Kidney (tissue), 14 donors: ENCODE measurements around the gene PEAK3. TPM values are rescaled to one million over a fixed set of nuclear protein-coding genes. Genes with fewer than 3 reads are reported as not detected.
A peak's percentile ranks its signal among the peaks of the same experiment; 100 is the strongest.

ENCODE experiments used
- DNase-seq, 5 donors: peaks; one replicate each; pipeline ENCODE4 v3.0.0-alpha.2; 2013 to 2020
- FAIRE-seq: peaks from 2 replicates; lab custom pipeline; 2012; peaks lifted over from hg19 to GRCh38; lab: Jason Lieb, UNC
- H3K27ac ChIP-seq, 2 donors: one replicate each; pipeline ENCODE4 v1.7.0; 2013; ENCODE audit warnings: low read depth in 2 of 2, low read length in 2 of 2, inconsistent platforms in 1 of 2
- H3K27me3 ChIP-seq: one replicate; pipeline ENCODE4 v1.7.1; 2013; ENCODE audit warnings: low read length, inconsistent platforms; ENCODE audit not compliant: control insufficient read depth, insufficient read depth
- H3K36me3 ChIP-seq, 3 donors: one replicate each; pipeline versions ENCODE4 v1.7.0 to v1.7.1; 2013; ENCODE audit warnings: low read length in 3 of 3, control low read depth in 1 of 3, inconsistent platforms in 1 of 3; ENCODE audit not compliant: insufficient read depth in 3 of 3, control insufficient read depth in 2 of 3
- H3K4me1 ChIP-seq, 3 donors: one replicate each; pipeline versions ENCODE4 v1.7.0 to v1.7.1; 2013; ENCODE audit warnings: low read length in 3 of 3, inconsistent platforms in 1 of 3, low read depth in 1 of 3; ENCODE audit not compliant: control insufficient read depth in 2 of 3, insufficient read depth in 2 of 3
- H3K4me3 ChIP-seq, 3 donors: one replicate each; pipeline versions ENCODE4 v1.7.0 to v1.8.1; 2013; ENCODE audit warnings: low read length in 3 of 3, control low read depth in 1 of 3, inconsistent platforms in 1 of 3
- H3K9ac ChIP-seq, 3 donors: one replicate each; pipeline versions ENCODE4 v1.7.0 to v1.7.1; 2013; ENCODE audit warnings: low read length in 3 of 3, control low read depth in 1 of 3, inconsistent platforms in 1 of 3
- H3K9me3 ChIP-seq, 3 donors: one replicate each; pipeline versions ENCODE4 v1.7.0 to v1.7.1; 2013; ENCODE audit warnings: low read length in 3 of 3, control low read depth in 1 of 3, inconsistent platforms in 1 of 3; ENCODE audit not compliant: control insufficient read depth in 2 of 3, insufficient read depth in 1 of 3
- intact Hi-C: fragments of 100-400 bp; cut with DNase I; formaldehyde crosslinking; loops from one replicate; pipeline ENCODE4 v1.11.1; 2022
- polyA plus RNA-seq: library from polyadenylated mRNA; stranded (reverse); fragments of 350-450 nt; fragmentation: Illumina TruSeq; extraction: RNeasy Lipid Tissue Mini Kit (QIAGEN cat#74804); gene quantifications from one replicate; pipeline ENCODE4 v1.2.3, GENCODE V29; 2014; ENCODE audit warnings: low read depth, low replicate concordance; ENCODE audit not compliant: insufficient read depth
- total RNA-seq: library from RNA; stranded (reverse); fragmentation: NEBNext Ultra II Directional; extraction: Animal tissue kit (Norgen Biotek cat#: 25700); gene quantifications from one replicate; pipeline ENCODE4 v1.2.1, GENCODE V29; 2021
- TF ChIP-seq, protein P1 (sequence below): IDR thresholded peaks from 3 replicates; pipeline ENCODE4 v1.5.1; 2012; ENCODE audit warnings: mild to moderate bottlenecking, moderate library complexity, borderline replicate concordance; ENCODE audit not compliant: insufficient read depth; ENCODE audit errors: extremely low read depth
- donor health status: control.
- donor health status: control.
- donor health status: control.
- donor health status: control.
- donor health status: control.
- donor health status: DM: yes; HTN: yes; CAD: no.
- donor health status: Normal renal cell carcinoma (clear cell type).

The PEAK3 gene
- total and polyA plus RNA-seq, 2 donors from 2014 or later, result 2.1 TPM; not detected in 1

DNA sequence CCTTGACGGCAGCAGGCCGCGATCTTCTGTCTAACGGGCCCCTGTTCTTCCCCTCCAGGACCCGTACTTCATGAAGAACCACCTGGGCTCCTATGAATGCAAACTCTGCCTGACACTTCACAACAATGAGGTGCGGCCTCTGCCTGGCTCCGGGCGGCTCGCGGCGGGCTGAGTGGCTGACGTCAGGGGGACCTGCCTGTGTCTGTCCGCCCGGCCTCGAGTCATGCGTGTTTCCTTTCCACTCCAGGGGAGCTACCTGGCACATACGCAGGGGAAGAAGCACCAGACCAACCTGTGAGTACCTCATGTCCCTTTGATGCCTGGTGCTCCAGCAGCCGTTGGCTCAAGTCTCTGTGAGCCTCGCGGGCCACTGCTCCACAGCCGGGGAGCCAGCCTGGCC is 37.5 kb downstream of the PEAK3 start:
- TF ChIP-seq, protein P1, sequence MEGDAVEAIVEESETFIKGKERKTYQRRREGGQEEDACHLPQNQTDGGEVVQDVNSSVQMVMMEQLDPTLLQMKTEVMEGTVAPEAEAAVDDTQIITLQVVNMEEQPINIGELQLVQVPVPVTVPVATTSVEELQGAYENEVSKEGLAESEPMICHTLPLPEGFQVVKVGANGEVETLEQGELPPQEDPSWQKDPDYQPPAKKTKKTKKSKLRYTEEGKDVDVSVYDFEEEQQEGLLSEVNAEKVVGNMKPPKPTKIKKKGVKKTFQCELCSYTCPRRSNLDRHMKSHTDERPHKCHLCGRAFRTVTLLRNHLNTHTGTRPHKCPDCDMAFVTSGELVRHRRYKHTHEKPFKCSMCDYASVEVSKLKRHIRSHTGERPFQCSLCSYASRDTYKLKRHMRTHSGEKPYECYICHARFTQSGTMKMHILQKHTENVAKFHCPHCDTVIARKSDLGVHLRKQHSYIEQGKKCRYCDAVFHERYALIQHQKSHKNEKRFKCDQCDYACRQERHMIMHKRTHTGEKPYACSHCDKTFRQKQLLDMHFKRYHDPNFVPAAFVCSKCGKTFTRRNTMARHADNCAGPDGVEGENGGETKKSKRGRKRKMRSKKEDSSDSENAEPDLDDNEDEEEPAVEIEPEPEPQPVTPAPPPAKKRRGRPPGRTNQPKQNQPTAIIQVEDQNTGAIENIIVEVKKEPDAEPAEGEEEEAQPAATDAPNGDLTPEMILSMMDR, result no peak
- Histone ChIP-seq H3K4me3 (no peak overlapping the region), H3K4me1 (peaks cover 0 to 28% (median 26%) of the 10 kb centered on the region in 3 donors), H3K36me3 (peaks cover 0 to 40% (median 10%) of the 10 kb centered on the region in 3 donors), H3K9me3 (no peaks in the 10 kb centered on the region), H3K27ac (no peak overlapping the region), H3K9ac (peak overlapping the region in 1 of 3 donors; percentile 26), H3K27me3 (no peaks in the 10 kb centered on the region)
- intact Hi-C loops, result no loop called here
- no peak for FAIRE-seq
- peak in 1 of 5 donors; percentile 54 for DNase-seq

DNA sequence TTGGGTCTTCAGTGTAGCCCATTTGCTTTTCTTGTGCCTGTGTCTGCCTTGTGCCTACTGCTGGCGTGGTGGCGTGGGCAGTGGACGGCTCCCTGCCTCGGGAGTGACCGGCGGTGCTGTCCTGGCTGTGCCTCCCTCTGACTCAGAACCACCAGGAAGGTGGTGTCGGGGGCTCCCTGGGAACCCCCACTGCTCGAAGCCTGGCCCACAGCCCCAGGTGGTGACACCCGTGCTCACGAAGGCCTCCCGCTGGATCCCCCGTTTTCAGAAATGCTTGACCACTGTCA is 37.9 kb downstream of the PEAK3 start:
- H3K9ac ChIP-seq, result peak overlapping the region in 1 of 3 donors; percentile 26
- TF ChIP-seq, protein P1, result no peak
- H3K36me3 ChIP-seq, result peaks cover 0 to 40% (median 10%) of the 10 kb centered on the region in 3 donors
- H3K4me3 ChIP-seq, result no peak overlapping the region
- FAIRE-seq (no peak), DNase-seq (peak in 1 of 5 donors; percentile 65)
- H3K9me3 ChIP-seq, result no peaks in the 10 kb centered on the region
- no peaks in the 10 kb centered on the region for H3K27me3 ChIP-seq
- no peak overlapping the region for H3K27ac ChIP-seq
- intact Hi-C loops, result no loop called here
- peaks cover 0 to 28% (median 28%) of the 10 kb centered on the region in 3 donors for H3K4me1 ChIP-seq

DNA sequence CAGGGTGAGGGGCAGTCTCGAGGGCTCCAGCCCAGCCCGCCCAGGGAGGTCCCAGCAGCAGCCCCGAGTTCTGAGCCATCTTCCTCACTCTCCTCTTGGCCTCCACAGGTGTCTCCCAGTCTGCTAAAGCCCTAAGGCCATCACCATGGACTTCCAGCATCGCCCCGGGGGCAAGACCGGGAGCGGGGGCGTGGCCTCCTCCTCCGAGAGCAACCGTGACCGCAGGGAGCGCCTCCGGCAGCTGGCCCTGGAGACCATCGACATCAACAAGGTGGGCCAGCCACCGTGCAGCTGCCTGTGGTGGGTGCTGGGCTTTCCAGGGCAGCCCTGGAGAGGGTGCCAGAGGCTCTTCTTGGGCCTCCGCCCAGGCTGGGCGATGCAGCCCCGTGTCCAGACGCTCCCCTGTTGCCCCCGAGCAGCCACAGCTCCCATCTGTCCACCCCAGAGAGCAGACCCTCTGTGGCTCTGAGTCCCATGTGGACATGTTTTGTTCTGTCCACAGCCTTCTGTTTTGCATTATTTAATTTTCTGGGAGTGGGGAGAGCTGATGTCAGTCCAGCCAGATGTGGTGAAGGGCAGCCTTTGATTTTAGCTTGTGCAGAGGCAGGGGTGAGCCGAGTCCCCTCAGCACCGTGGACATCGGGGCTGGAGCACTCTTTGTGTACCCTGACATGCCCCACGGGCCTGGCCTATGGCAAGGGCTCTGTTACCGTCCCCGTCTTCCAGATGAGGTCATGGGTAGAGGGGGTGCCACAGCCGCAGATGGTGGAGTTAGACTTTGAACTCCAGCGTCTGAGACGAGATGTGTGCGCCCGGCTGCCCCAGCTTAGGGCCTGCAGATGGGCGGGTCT is 38.5 kb downstream of the PEAK3 start:
- Histone ChIP-seq H3K9me3 (no peaks in the 10 kb centered on the region), H3K9ac (no peak overlapping the region), H3K36me3 (peaks cover 0 to 40% (median 10%) of the 10 kb centered on the region in 3 donors), H3K4me3 (no peak overlapping the region), H3K27ac (peak overlapping the region; percentile 15 to 43), H3K4me1 (peaks cover 0 to 32% (median 28%) of the 10 kb centered on the region in 3 donors), H3K27me3 (no peaks in the 10 kb centered on the region)
- TF ChIP-seq, protein P1, result no peak
- peak in 2 of 5 donors; percentile 58 to 68 for DNase-seq
- intact Hi-C loops, result no loop called here
- no peak for FAIRE-seq
